Suprapubic skin (tissue), 3 donors: Measurements from ENCODE around the gene PDE7B.

ENCODE experiments used
- CTCF ChIP-seq, 2 donors: fragments of 200-600 bp in 1 of 2; fragments of 450-650 bp in 1 of 2; sonication (generic) in 1 of 2; IDR thresholded peaks; one replicate each; pipeline ENCODE4 v1.5.1; 2016 to 2019; ENCODE audit warnings: antibody characterized with exemption in 2 of 2, mild to moderate bottlenecking in 1 of 2, moderate library complexity in 1 of 2
- POLR2AphosphoS5 ChIP-seq, 3 donors: sonication (generic); formaldehyde crosslinking; IDR thresholded peaks; one replicate each; pipeline ENCODE4 v1.6.1; 2017; ENCODE audit warnings: antibody characterized with exemption in 3 of 3

DNA sequence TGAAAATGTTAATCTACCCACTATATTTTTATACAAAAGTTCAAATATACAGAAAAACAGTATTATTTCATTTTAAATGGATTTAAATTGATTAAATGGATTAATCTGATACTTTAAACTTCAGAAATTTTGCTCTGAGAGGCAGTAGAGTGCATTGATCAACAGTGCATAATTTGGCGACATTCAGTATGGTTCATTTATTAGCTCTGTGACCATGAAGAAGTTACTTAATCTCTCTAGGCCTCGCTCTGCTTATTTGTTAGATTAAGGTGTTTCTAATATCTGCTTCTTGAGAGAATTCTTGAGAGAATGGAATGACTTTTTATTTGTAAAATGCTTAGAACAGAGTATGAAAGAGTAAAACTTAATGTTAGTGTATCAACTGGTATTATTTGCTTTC, 8.9 kb downstream of the PDE7B start:
- TF ChIP-seq CTCF (IDR thresholded peaks at IDR 0.05) = no peak
- no peak for TF ChIP-seq POLR2AphosphoS5 (IDR thresholded peaks at IDR 0.05)
